Inflammatory macrophage treated with lipopolysaccharide for 1 hour (primary cell): ENCODE measurements around the gene ASXL2.
A peak's percentile ranks its signal among the peaks of the same experiment; 100 is the strongest.
"Not testable (repeated sequence)": the region's sequence is repeated elsewhere in the genome, so short reads cannot be mapped to it uniquely, and the experiment has no call there.

Source experiments
- DNase-seq, 2 donors: peaks; one replicate each; pipeline ENCODE4 v3.0.0-alpha.2; 2020 to 2022

Gene ASXL2

GRCh38 chr2:25887624-25888242 is 9.4 kb upstream of the ASXL2 start:
- DNase-seq = no peak

DNA sequence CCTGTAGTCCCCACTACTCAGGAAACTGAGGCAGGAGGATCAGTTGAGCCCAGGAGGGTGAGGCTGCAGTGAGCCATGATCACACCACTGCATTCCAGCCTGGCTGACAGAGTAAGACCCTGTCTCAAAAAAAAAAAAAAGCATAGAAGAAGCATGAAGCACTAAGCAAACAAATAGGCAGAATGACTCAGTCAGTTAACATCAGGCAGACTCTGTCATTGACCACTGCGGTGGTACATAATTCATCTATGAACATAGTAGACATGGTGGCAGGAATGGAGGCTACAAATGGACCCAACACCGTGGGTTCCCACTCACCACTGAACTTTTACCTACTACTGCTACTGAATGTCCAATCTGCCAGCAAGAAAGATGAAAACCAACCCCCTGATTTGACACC is 7.6 kb upstream of the ASXL2 start:
- DNase-seq = no peak

- DNase-seq = no peak
These were observed 3.5 kb upstream of the ASXL2 start for GRCh38 chr2:25881764-25882163.

DNA sequence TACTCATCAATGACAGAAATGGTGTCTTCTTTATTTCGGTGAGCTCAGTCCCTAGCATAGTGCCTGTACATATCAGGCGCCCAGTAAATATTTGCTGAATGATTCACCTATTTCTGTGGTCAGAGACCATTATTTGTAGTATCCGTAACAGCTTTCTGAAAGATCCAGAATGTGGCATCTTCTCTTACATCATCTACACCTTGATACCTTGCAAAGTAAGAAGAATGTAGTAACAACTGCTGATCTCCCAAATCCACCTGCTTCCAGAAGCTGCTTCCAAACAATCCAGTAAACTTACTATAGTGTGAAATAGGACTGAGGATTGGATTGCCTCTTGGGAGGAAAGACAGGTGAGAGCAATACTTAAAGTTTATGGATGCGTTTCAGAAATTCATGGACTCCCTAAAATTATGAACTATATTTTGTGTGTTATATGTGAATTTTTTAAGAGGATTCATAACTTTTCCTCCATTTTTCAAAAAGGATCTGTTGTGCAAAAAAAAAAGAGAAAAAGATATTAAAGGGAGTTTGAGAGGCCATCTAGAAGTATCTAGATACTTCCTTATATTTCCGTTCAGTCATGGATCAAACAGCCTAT is 945 bp upstream of the ASXL2 start:
- no peak for DNase-seq

DNA sequence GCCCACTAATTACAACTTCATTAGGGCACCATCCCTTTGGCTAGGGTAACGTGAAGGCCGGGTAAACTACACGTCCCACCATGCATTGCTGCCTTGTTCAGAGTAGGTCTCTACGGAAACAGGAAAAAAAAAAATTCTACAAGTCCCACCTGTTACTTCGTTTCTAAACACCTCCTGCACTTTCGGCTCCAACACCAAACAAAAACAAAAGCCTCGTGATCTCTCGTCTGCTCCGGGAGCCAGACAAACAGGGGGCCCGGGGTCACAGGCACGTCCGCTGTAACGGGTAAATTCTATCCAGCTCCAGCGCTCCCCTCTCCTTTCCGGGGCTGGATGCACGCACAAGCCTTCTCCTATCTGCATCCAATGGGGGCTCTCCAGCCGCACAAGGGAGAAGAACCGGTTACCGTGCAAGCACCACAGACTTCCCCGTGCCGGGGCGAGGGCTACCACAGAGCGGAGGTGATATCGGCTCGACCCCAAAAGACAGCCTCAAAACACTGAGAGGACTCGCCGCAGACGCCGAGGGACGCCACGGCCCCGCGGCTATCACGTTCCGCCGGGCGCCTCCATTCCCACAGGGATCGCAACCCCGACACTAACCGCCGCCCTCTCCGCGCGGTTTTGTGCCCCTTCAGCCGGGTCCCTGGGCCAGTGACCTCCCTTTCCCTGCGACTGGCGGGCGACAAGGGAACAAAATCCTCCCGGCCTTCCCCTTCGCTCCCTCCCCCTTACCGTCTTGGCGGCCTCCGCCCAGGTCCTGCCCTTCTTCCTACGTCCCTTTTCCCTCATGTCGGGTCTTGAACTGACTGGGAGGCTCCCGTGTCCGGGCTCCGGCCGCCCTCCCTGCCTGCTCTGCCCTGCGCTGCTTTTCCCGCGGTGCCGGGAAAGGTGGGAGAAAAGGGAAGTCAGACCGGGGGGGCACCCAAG is 591 bp downstream of the ASXL2 start:
- DNase-seq = peak; percentile 33 to 48

DNA sequence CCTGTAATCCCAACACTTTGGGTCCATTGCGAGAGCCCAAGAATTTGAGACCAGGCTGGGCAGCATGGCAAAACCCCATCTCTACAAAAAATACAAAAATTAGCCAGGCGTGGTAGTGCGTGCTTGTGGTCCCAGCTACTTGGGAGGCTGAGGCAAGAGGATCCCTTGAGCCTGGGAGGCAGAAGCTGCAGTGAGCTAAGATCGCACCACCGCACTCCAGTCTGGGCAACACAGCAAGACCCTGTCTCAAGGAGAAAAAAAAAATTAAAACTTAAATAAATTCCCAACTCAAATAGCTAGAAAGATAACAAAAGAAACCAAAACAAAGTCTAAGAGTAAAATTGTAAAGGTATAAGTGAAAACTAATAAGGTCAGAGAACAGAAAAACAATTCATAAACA is 6.2 kb downstream of the ASXL2 start:
- no peak for DNase-seq

DNA sequence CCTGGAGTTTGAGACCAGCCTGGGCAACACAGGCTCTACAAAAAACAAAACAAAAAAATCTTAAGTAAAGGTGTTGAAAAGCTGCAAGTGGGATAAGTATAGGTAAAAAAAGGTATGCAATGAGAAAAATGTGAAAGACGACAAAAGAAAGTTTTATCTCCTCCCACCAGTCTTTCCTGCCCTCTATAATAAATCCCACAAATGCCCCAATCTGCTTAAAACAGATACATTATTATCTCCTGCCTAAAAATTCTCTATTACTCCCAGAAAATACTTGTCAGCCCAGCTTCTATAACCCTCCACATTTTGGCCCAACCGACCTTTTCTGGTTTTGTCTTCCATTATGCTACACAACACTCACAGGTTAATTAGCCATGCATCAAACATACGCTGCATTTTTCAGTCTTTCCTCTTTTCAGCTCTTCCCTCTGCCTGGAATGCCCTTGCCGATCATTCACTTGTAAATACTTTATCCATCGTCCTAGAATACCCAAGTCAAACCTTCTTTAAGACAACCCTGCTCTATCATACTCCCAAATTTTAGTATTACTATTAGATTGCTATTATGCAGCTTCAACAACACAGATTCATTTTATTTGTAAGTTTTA is 10.8 kb downstream of the ASXL2 start:
- no peak for DNase-seq

- no peak for DNase-seq
These were observed 21.9 kb downstream of the ASXL2 start for GRCh38 chr2:25856377-25856776.

DNA sequence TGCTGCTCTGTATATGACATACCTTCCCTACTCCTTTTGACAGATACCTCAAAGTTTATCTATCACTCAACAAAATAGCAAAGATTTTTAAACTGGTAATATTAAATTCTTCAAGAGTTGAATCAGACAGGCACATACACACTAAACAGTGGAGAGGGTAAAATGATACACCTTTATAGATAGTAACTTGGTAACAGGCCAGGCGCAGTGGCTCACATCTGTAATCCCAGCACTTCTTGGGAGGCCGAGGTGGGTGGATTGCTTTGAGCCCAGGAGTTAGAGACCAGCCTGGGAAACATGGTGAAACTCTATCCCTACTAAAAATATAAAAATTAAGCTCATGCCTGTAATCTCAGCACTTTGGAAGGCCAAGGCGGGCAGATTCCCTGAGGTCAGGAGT is 23.2 kb downstream of the ASXL2 start:
- DNase-seq = no peak

DNA sequence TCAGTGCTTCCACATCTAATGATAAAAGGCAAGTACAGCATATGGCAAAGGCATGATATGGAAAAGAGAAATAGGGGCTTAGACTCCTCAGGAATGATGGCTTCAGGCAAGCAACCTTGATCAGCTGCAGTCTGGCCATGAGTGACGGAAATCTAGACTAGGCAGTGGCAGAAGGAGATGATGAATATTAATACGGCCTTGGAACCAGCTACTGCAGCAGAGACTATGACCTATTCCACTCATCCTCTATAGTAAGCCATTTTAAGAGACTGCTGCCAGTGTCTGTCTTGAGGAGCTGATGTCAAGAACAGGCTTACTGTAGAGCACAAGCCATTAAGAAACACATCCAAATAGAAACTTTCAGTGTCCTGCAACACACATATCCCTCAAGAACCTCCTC is 23.7 kb downstream of the ASXL2 start:
- DNase-seq = no peak

DNA sequence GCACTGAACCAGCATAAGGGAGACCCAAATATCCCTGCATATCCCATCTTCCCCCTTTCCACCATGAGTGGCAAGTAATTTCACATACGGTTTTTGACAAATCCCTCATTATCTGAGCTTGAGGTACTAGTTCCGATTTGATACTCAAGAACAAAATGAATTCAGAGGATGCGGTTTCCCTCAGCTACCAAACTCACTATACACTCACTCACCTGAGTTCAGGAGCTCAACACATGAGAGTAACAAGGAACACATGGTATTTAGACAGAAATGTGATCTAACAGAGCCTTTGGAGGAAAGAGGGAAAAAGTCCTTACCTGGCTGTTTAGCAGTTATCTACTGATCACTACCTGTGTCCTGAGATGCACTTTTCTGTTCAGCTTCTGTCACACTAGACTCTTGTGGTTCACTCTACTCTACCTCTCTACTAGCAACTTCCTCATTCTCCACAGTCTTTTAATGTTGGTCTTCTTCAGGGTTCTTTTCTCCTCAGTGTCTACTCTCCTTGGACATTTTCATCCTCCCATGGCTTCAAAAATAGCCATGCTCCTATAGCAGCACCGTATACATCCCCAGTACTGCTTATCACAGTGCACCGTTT is 25.1 kb downstream of the ASXL2 start:
- no peak for DNase-seq

DNA sequence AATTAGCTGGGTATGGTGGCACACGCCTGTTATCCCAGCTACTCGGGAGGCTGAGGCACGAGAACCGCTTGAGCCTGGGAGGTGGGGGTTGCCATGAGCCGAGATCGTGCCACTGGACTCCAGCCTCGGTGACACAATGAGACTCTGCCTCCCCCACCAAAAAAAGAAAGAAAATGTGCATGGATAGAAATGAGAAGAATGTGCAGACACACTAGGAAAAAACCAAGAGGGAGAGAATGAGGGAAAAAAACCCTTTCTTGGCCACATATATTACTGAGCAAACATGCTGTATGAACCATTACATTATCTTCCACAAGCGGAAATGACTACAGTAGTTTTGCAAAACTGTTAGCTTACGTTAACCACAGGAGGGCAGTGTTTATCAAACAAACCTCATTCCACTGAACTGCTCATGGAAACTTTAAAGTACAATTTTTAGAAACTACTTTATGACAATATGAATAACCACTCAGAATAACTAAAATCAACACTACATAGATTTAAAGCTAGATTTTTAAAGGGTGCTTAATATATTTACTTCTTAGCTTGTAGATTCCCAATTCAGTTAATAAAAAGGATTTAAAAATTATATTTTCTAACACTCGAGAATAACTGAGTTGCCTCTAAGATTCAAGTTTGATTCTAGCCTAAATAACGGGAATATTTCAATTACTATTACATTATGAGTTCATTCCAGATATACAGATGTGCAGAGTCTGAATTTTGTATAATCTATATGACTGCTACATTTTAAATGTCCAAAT is 26.4 kb downstream of the ASXL2 start:
- peak; percentile 69 to 82 for DNase-seq

- not testable (repeated sequence) for DNase-seq
These were observed 27.9 kb downstream of the ASXL2 start for GRCh38 chr2:25850400-25850799.

DNA sequence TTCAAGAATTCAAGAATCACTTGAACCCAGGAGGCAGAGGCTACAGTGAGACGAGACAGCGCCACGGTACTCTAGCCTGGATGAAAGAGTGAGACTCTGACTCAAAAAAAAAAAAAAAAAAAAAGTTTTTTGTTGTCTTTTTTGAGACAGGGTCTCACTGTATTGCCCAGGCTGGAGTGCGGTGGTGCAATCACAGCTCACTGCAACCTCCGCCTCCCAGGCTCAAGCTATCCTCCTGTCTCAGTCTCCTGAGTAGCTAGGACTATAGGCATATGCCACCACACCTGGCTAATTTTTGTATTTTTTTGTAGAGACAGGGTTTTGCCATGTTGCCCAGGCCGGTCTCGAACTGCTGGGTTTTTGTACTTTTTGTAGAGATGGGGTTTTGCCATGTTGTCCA is 28.9 kb downstream of the ASXL2 start:
- DNase-seq = not testable (repeated sequence)

GRCh38 chr2:25845843-25846505 is 32.3 kb downstream of the ASXL2 start:
- DNase-seq = no peak

- no peak for DNase-seq
These were observed 34.2 kb downstream of the ASXL2 start for GRCh38 chr2:25844089-25844488.

DNA sequence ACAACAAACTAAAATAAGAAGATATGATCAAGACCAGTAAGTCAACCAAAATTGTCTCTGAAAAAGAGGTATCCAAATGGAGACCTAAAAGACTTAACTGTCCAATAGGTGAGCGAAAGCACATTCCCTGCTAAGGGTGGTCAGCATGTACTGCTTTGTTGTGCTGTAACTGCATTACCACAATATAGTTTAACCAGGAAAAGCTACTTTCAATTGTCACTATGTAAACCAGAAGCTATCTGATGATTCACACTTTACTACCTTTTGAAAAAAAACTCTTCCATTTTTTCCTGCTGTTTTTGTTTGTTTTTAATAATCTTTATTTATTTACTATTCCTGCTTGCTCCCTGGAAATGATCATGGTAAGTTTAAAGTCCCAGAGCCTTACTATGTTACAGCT is 36.1 kb downstream of the ASXL2 start:
- DNase-seq = no peak

- DNase-seq = no peak
These were observed 40.0 kb downstream of the ASXL2 start for GRCh38 chr2:25838152-25838756.

GRCh38 chr2:25835906-25836305 is 42.4 kb downstream of the ASXL2 start:
- no peak for DNase-seq

GRCh38 chr2:25833566-25833965 is 44.7 kb downstream of the ASXL2 start:
- no peak for DNase-seq

DNA sequence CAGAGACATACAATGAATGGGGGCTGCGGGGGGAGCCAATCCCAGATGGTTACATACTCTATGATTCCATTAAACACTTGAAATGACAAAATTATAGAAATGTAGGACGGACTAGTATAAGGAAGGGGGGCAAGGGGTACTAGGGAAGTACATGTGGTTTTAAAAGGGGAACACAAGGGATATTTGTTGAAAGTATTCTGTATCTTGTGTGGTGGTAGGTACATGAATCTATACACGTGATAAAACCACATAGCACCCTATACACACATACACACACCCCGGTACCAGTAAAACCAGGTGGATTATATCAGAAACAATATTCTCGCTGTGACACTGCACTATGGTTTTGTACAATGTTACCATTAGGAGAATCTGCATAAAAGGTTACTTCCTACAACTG is 45.4 kb downstream of the ASXL2 start:
- no peak for DNase-seq
